BJ (cell line): ENCODE results near the gene EGF. TPM values are rescaled to one million over a fixed set of nuclear protein-coding genes. Genes with fewer than 3 reads are reported as not detected.

Experiments used
- CTCF ChIA-PET: fragments of 350-600 bp; formaldehyde crosslinking; extraction: SDS; loops from one replicate; lab custom pipeline; 2021; ENCODE audit warnings: antibody characterized with exemption, inconsistent platforms; lab: Yijun Ruan, JAX
- POLR2A ChIA-PET: fragments of 300-600 bp; sonication (Branson Sonifier 250); formaldehyde crosslinking; extraction: SDS; loops from one replicate; lab custom pipeline; 2021; ENCODE audit warnings: antibody characterized with exemption; lab: Charles Lee
- DNase-seq: peaks from one replicate; pipeline ENCODE4 v3.0.0-alpha.2; 2011; ENCODE audit warnings: low read depth
- H3K27me3 ChIP-seq: 2 replicates; pipeline ENCODE4 v1.6.0; 2011; ENCODE audit warnings: low read length; ENCODE audit not compliant: control insufficient read depth, insufficient read depth
- H3K36me3 ChIP-seq: 2 replicates; pipeline ENCODE4 v1.5.1; 2011; ENCODE audit warnings: low read length; ENCODE audit not compliant: control insufficient read depth, insufficient read depth
- H3K4me3 ChIP-seq: 2 replicates; pipeline ENCODE4 v1.5.1; 2011; ENCODE audit warnings: low read depth, mild to moderate bottlenecking, control low read depth, low read length
- polyA plus RNA-seq: library from polyadenylated mRNA; depleted of rRNA; stranded (reverse); fragments of >200 nt; gene quantifications from 2 replicates; pipeline ENCODE4 v1.2.3, GENCODE V29; 2011
- TF ChIP-seq, protein P1 (sequence below): IDR thresholded peaks from 2 replicates; pipeline ENCODE4 v1.5.1; 2011; ENCODE audit warnings: low read depth, mild to moderate bottlenecking, control low read depth, inconsistent platforms, low read length, moderate library complexity; ENCODE audit not compliant: insufficient read depth

The EGF gene
- polyA plus RNA-seq, 1 experiment: 3.2 TPM

DNA sequence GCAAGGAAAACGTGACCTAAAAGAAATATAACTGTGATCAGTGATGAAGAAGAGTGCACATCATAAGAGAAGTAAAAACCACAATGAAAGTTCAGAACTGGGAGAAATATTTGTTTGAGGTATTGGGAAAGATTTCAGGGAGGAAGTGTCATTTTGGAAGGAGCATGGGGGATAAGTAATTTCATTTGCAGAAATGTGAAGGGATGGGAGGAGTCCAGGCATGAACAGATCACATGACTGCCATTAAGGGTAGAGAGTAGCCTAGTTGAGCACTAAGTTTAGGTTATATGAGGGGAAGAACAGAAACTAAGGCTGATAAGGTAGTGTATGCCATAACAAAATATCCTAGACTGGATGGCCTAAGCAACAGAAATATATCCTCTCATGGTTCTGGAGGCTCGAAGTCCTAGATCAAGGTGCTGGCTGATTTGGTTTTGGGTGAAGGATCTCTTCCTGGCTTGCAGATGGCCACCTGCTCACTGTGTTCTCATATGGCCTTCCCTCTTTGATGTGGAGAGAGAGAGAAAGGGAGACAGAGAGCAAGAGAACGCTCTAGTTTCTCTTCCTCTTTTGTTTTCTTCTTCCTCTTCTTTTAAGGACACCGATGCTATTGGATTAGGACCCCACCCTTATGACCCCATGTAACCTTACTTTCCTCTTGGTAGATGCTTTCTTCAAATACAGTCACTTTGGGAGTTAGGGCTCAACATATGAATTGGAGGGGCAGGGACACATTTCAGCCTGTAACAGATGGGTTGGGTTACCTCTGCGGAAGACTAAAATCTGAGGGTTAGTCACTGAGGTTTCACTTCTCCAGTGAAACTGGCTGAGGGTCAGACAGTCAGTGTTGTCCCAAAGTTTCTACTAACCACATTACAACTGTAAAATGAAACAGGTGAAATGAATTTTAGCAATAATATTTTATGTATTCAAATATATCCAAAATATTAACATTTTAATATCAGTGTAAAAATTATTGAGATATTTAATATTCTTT is 77.9 kb downstream of the EGF start:
- DNase-seq: no peak
- Histone ChIP-seq H3K27me3 (no peaks in the 10 kb centered on the region), H3K36me3 (no peaks in the 10 kb centered on the region), H3K4me3 (no peak overlapping the region)
- TF ChIP-seq, protein P1, sequence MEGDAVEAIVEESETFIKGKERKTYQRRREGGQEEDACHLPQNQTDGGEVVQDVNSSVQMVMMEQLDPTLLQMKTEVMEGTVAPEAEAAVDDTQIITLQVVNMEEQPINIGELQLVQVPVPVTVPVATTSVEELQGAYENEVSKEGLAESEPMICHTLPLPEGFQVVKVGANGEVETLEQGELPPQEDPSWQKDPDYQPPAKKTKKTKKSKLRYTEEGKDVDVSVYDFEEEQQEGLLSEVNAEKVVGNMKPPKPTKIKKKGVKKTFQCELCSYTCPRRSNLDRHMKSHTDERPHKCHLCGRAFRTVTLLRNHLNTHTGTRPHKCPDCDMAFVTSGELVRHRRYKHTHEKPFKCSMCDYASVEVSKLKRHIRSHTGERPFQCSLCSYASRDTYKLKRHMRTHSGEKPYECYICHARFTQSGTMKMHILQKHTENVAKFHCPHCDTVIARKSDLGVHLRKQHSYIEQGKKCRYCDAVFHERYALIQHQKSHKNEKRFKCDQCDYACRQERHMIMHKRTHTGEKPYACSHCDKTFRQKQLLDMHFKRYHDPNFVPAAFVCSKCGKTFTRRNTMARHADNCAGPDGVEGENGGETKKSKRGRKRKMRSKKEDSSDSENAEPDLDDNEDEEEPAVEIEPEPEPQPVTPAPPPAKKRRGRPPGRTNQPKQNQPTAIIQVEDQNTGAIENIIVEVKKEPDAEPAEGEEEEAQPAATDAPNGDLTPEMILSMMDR: no peak
- CTCF ChIA-PET: interaction anchor here (0.6 to 1.9 kb wide), 5 partner anchors 10 to 967 kb away, joined by 3 to 5 read pairs (median 4); no protein-coding TSS in a partner anchor
- POLR2A ChIA-PET: no interaction called here

DNA sequence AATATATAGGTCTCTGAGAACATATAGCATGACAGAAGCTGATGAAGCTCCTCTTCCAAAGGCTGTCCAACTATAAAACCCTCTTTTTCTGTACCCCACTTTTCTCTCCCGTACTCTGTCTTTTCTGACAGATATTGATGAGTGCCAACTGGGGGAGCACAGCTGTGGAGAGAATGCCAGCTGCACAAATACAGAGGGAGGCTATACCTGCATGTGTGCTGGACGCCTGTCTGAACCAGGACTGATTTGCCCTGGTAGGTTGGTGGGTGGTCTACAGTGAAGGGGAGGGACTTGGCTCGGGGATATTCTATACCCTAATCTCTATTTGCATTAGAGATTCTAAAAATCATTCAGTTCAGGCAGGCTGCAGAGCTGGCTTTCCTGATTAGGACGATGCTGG is 80.4 kb downstream of the EGF start:
- DNase-seq: no peak
- Histone ChIP-seq H3K27me3 (no peaks in the 10 kb centered on the region), H3K4me3 (no peak overlapping the region), H3K36me3 (no peaks in the 10 kb centered on the region)
- ChIA-PET CTCF (interaction anchor here (0.6 to 8.1 kb wide), 4 partner anchors 190 to 789 kb away, joined by 3 to 189 read pairs (median 3); no protein-coding TSS in a partner anchor), POLR2A (no interaction called here)
- TF ChIP-seq, protein P1: no peak

DNA sequence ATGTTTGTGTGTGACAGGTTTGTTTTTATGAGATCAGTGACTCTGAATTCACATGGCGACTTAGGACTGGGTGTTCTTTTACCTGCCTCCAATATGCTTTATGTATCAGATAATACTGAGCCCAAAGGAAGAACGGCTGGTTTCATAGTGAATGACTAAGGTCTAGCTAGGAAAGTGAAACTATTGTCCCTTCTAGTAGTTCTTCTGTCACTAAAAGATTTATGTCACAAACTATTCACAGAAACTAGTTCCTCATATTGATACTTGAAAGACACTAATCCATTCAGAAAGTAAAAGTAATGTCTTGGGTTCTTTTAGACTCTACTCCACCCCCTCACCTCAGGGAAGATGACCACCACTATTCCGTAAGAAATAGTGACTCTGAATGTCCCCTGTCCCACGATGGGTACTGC is 81.7 kb downstream of the EGF start:
- H3K27me3 ChIP-seq: no peaks in the 10 kb centered on the region
- ChIA-PET CTCF (interaction anchor here (0.6 to 8.1 kb wide), 3 partner anchors 11 to 520 kb away, joined by 3 to 189 read pairs (median 4); no protein-coding TSS in a partner anchor), POLR2A (no interaction called here)
- H3K4me3 ChIP-seq: no peak overlapping the region
- TF ChIP-seq, protein P1: no peak
- no peak for DNase-seq
- no peaks in the 10 kb centered on the region for H3K36me3 ChIP-seq

DNA sequence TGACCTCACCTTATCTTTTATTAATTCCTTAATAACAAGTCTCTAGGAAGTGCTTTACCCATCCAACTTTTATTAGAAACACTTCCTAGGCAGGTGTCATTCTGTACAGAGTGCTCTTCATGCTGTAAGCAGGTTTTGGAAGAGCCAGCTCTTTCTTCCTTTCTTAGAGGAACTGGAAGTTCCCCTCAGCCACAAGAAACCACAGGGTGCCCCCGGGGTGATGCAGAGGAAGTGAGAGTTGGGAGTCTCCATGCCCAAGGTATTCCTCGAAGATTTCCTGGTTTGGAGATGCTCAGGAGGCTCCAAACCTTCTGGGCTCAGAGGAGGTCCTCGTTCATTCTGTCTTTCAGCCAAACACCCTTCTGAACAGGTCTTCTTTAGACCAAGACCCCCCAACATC is 83.8 kb downstream of the EGF start:
- ChIA-PET CTCF (interaction anchor here (0.7 to 8.1 kb wide), 3 partner anchors 13 to 894 kb away, joined by 4 to 189 read pairs (median 24); no protein-coding TSS in a partner anchor), POLR2A (no interaction called here)
- DNase-seq: no peak
- Histone ChIP-seq H3K4me3 (no peak overlapping the region), H3K27me3 (no peaks in the 10 kb centered on the region), H3K36me3 (no peaks in the 10 kb centered on the region)
- TF ChIP-seq, protein P1: no peak
